Activated CD8-positive, alpha-beta T cell treated with anti-CD3 and anti-CD28 coated beads for 36 hours (primary cell): ENCODE data around the gene GPT2. TPM values are rescaled to one million over a fixed set of nuclear protein-coding genes. Genes with fewer than 3 reads are reported as not detected.
"Not testable (repeated sequence)": the region's sequence is repeated elsewhere in the genome, so short reads cannot be mapped to it uniquely, and the experiment has no call there.

Experiments used
- ATAC-seq: fragments of 200-7000 bp; cut with Tn5 transposase; one replicate; pipeline ENCODE4 v1.10.0; 2021; ENCODE audit warnings: mild to moderate bottlenecking, moderate library complexity
- CTCF ChIA-PET: fragments of 350-600 bp; sonication (Branson Sonifier 250); formaldehyde crosslinking; loops from one replicate; lab custom pipeline; 2021; ENCODE audit warnings: antibody characterized with exemption; lab: Charles Lee
- POLR2A ChIA-PET: fragments of 350-600 bp; sonication (Branson Sonifier 250); formaldehyde crosslinking; loops from one replicate; lab custom pipeline; 2021; ENCODE audit warnings: antibody characterized with exemption; lab: Charles Lee
- DNase-seq: peaks from one replicate; pipeline ENCODE4 v3.0.0-alpha.2; 2020
- H3K27ac Mint-ChIP-seq: one replicate; pipeline ENCODE4 v1.8.0; 2021; ENCODE audit warnings: mild to moderate bottlenecking, mixed read lengths
- H3K27me3 Mint-ChIP-seq: one replicate; pipeline ENCODE4 v1.8.0; 2021; ENCODE audit warnings: mixed read lengths
- H3K36me3 Mint-ChIP-seq: one replicate; pipeline ENCODE4 v1.8.0; 2021; ENCODE audit warnings: low read depth, mixed read lengths
- H3K4me1 Mint-ChIP-seq: one replicate; pipeline ENCODE4 v1.8.0; 2021; ENCODE audit warnings: low read depth, mixed read lengths
- H3K4me3 Mint-ChIP-seq: one replicate; pipeline ENCODE4 v1.8.0; 2021; ENCODE audit warnings: mild to moderate bottlenecking, moderate library complexity, mixed read lengths
- H3K9me3 Mint-ChIP-seq: one replicate; pipeline ENCODE4 v1.8.0; 2021; ENCODE audit warnings: mixed read lengths
- intact Hi-C: fragments of 100-400 bp; cut with micrococcal nuclease; formaldehyde crosslinking; loops from one replicate; pipeline ENCODE4 v1.10.0; 2022
- total RNA-seq, 2 experiments: library from RNA; stranded (reverse); gene quantifications; one replicate each; pipeline ENCODE4 v1.2.3, GENCODE V29; 2021
- TF ChIP-seq, protein P1 (sequence below): fragments of 200-600 bp; IDR thresholded peaks from one replicate; pipeline ENCODE4 v1.8.0; 2022; ENCODE audit warnings: antibody characterized with exemption, mild to moderate bottlenecking

GPT2 gene
- total RNA-seq, 2 experiments from 2014 or later: 39.3 to 50.6 TPM

DNA sequence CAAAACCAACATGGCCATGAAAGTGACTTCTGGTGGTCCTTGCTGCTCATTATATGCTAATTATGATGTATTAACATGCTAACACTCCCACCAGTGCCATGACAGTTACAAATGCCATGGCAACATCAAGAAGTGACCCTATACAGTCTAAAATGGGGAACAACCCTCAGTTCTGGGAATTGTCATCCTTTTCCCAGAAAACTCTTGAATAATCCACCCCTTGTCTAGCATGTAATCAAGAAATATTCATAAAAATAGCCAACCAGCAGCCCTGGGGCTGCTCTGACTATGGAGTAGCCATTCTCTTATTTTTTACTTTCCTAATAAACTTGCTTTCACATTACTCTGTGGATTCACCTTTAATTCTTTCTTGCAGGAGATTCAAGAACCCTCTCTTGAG is 53.4 kb downstream of the GPT2 start:
- H3K4me1 Mint-ChIP-seq: peaks cover 3% of the 10 kb centered on the region

DNA sequence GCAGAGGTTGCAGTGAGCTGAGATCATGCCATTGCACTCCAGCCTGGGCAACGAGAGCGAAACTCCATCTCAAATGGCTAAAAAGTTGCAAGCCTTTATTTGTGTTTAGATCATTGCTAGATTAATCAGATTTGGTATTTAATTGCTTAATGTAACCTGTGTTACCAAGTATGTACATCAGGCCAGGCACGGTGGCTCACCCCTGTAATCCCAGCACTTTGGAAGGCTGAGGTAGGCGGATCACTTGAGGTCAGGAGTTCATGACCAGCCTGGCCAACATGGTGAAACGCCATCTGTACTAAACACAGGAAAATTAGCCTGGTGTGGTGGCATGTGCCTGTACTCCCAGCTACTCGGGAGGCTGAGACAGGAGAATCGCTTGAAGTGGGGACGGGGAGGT is 60.6 kb downstream of the GPT2 start:
- CTCF ChIA-PET: interaction anchor here (2.3 kb wide), 1 partner anchor 18 kb away, joined by 6 read pairs; no protein-coding TSS in a partner anchor
- H3K27ac Mint-ChIP-seq, H3K27me3 Mint-ChIP-seq, H3K36me3 Mint-ChIP-seq, DNase-seq, H3K4me3 Mint-ChIP-seq, POLR2A ChIA-PET, ATAC-seq, H3K9me3 Mint-ChIP-seq: not testable (repeated sequence)
- peaks cover 12% of the 10 kb centered on the region for H3K4me1 Mint-ChIP-seq
- intact Hi-C loops: loop anchor here (10.0 kb wide), 1 partner anchor 1220 kb away; no protein-coding TSS in a partner anchor

More for the DNA sequence above, 53.4 kb downstream of the GPT2 start:
- no peaks in the 10 kb centered on the region for H3K27me3 Mint-ChIP-seq
- ChIA-PET POLR2A (no interaction called here), CTCF (interaction anchor here (1.2 kb wide), 1 partner anchor 264 kb away, joined by 3 read pairs; no protein-coding TSS in a partner anchor)
- DNase-seq (no peak), ATAC-seq (no peak)
- no peaks in the 10 kb centered on the region for H3K36me3 Mint-ChIP-seq
- no peaks in the 10 kb centered on the region for H3K9me3 Mint-ChIP-seq
- H3K4me3 Mint-ChIP-seq: no peak overlapping the region
- no peak overlapping the region for H3K27ac Mint-ChIP-seq
- TF ChIP-seq, protein P1, sequence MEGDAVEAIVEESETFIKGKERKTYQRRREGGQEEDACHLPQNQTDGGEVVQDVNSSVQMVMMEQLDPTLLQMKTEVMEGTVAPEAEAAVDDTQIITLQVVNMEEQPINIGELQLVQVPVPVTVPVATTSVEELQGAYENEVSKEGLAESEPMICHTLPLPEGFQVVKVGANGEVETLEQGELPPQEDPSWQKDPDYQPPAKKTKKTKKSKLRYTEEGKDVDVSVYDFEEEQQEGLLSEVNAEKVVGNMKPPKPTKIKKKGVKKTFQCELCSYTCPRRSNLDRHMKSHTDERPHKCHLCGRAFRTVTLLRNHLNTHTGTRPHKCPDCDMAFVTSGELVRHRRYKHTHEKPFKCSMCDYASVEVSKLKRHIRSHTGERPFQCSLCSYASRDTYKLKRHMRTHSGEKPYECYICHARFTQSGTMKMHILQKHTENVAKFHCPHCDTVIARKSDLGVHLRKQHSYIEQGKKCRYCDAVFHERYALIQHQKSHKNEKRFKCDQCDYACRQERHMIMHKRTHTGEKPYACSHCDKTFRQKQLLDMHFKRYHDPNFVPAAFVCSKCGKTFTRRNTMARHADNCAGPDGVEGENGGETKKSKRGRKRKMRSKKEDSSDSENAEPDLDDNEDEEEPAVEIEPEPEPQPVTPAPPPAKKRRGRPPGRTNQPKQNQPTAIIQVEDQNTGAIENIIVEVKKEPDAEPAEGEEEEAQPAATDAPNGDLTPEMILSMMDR: no peak
- intact Hi-C loops: no loop called here

DNA sequence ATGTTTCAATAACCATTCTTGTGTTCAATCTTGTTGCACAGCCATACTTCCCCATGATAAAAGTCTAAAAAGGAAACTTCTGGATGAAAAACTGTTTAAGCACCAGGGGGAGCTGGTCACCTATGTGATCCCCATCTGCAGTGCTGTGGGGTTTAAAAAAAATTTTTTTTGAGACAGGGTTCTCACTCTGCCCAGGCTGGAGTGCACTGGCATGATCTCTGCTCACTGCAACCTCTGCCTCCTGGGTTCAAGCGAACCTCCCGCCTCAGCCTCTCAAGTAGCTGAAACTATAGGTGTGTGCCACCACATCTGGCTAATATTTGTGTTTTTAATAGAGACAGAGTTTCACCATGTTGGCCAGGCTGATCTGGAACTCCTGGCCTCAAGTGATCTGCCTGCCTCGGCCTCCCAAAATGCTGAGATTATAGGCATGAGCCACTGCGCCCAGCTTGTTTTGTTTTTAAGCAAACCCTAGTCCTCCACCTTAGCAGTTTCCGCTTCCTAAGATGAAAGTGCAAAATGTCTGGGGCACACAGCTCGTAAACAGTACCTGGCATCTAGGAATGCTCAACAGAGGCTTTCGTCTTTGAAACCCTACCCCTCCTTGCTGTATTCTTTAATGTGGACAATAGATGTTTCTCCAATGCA is 63.9 kb downstream of the GPT2 start:
- POLR2A ChIA-PET: interaction anchor here (0.6 to 1.4 kb wide), 2 partner anchors 25 to 931 kb away, joined by 3 read pairs; partner anchors contain the start of gene DNAJA2
- H3K36me3 Mint-ChIP-seq: no peaks in the 10 kb centered on the region

DNA sequence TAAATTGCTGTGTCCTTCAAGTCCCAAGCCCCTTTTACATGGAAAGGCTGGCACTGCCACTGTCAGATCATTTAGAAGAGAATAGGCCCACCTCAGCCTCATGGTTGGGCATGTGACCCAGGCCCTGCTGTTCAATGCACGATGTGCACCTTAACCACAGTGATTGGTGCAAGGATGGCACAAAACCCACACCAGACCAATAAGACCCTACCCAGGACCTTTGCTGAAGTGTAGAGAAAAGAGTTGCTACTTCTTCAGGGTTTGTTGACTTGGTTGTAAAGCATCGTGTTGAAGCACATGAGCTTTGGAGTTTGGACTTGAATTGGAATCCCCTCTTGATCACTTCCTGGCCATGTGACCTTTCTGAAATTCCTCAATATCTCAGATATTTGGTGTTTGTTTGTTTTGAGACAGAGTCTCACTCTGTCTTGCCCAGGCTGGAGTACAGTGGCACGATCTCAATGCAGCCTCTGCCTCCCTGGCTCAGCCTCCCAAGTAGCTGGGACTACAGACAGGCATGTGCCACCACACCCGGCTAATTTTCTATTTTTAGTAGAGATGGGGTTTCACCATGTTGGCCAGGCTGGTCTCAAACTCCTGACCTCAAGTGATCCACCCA is 64.5 kb downstream of the GPT2 start:
- ATAC-seq: no peak
- no peaks in the 10 kb centered on the region for H3K36me3 Mint-ChIP-seq
- peaks cover 3% of the 10 kb centered on the region for H3K4me1 Mint-ChIP-seq
- no peaks in the 10 kb centered on the region for H3K27me3 Mint-ChIP-seq
- no peak for DNase-seq
- TF ChIP-seq, protein P1: no peak
- ChIA-PET POLR2A (interaction anchor here (0.6 to 1.4 kb wide), 2 partner anchors 24 to 931 kb away, joined by 3 read pairs; partner anchors contain the start of gene DNAJA2), CTCF (interaction anchor here (0.9 to 2.4 kb wide), 12 partner anchors 8 to 1218 kb away, joined by 3 to 12 read pairs (median 4); partner anchors contain the start of gene DNAJA2)
- no peak overlapping the region for H3K4me3 Mint-ChIP-seq
- intact Hi-C loops: loop anchor here (10.0 kb wide), 1 partner anchor 1216 kb away; no protein-coding TSS in a partner anchor
- H3K27ac Mint-ChIP-seq: peak overlapping the region; percentile 15
- H3K9me3 Mint-ChIP-seq: no peaks in the 10 kb centered on the region

More for the DNA sequence above, 63.9 kb downstream of the GPT2 start:
- Mint-ChIP-seq H3K9me3 (no peaks in the 10 kb centered on the region), H3K27me3 (no peaks in the 10 kb centered on the region), H3K27ac (no peak overlapping the region), H3K4me1 (peaks cover 7% of the 10 kb centered on the region), H3K4me3 (no peak overlapping the region)
- DNase-seq (peak; percentile 56), ATAC-seq (peak; percentile 70)
- CTCF ChIA-PET: interaction anchor here (0.9 to 2.4 kb wide), 12 partner anchors 8 to 1219 kb away, joined by 3 to 12 read pairs (median 4); partner anchors contain the start of gene DNAJA2
- TF ChIP-seq, protein P1: peak; percentile 70
- intact Hi-C loops: loop anchor here (10.0 kb wide), 1 partner anchor 1217 kb away; no protein-coding TSS in a partner anchor

DNA sequence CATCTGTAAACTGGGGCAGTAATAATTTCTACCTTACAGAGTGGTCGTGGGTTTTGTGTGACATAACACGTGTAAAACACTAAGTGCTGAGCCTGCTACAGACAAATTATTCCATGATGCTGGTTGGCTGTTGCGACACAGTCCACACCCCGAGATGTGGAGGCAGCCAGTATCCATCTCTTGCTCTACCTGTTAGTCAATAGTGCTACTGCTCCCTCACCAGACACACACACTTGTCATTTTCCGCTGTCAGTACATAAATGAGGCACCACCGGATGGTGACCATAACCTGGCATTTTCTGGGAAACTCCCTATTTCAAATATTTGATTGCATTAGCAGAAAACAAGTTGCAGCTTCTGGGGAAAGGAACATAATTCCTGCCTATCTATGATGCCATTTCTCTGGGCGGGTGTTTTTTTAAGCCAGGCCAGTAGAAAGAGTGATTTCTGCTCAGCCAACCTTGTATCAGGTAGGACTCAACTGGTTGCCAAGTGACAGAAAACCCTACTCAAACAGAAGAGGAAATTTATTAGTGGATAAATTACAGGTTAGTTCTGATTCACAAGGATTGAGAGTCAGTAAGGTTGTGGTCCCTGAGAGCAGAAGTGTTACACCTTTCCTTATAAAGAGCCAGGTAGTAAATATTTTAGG is 65.2 kb downstream of the GPT2 start:
- Mint-ChIP-seq H3K4me3 (no peak overlapping the region), H3K4me1 (peaks cover 3% of the 10 kb centered on the region), H3K27ac (no peak overlapping the region), H3K36me3 (no peaks in the 10 kb centered on the region), H3K27me3 (no peaks in the 10 kb centered on the region), H3K9me3 (no peaks in the 10 kb centered on the region)
- CTCF ChIA-PET: interaction anchor here (1.0 to 2.8 kb wide), 6 partner anchors 17 to 96 kb away, joined by 3 to 13 read pairs (median 7); partner anchors contain the start of gene DNAJA2
- ATAC-seq (peak; percentile 73), DNase-seq (peak; percentile 41)
- intact Hi-C loops: loop anchor here (10.0 kb wide), 1 partner anchor 1215 kb away; no protein-coding TSS in a partner anchor
- POLR2A ChIA-PET: interaction anchor here (1.4 kb wide), 1 partner anchor 24 kb away, joined by 3 read pairs; the partner anchor contains the start of gene DNAJA2
- TF ChIP-seq, protein P1: no peak
